Lung (tissue), 12 donors: ENCODE measurements around the gene OTUD4. TPM values are rescaled to one million over a fixed set of nuclear protein-coding genes. Genes with fewer than 3 reads are reported as not detected.

Experiments used
- ATAC-seq: fragments of 200-7000 bp; cut with Tn5 transposase; one replicate; pipeline ENCODE4 v1.9.1; 2020; ENCODE audit warnings: moderate number of reproducible peaks; ENCODE audit not compliant: insufficient read depth, low FRiP score
- DNase-seq, 3 donors: peaks; one replicate each; pipeline ENCODE4 v3.0.0-alpha.2; 2013 to 2017
- H3K27ac ChIP-seq, 2 donors: one replicate each; pipeline ENCODE4 v1.5.1; 2013; ENCODE audit warnings: mild to moderate bottlenecking in 2 of 2, moderate library complexity in 2 of 2, control low read depth in 1 of 2, inconsistent platforms in 1 of 2, low read depth in 1 of 2, low read length in 1 of 2
- H3K27me3 ChIP-seq, 3 donors: one replicate each; pipeline ENCODE4 v1.5.1; 2013; ENCODE audit warnings: low read length in 2 of 3; ENCODE audit not compliant: control insufficient read depth in 3 of 3, insufficient read depth in 3 of 3
- H3K36me3 ChIP-seq, 4 donors: one replicate each; pipeline ENCODE4 v1.5.1; 2013; ENCODE audit warnings: low read length in 4 of 4, mild to moderate bottlenecking in 1 of 4, moderate library complexity in 1 of 4; ENCODE audit not compliant: control insufficient read depth in 4 of 4, insufficient read depth in 4 of 4
- H3K4me1 ChIP-seq, 5 donors: one replicate each; pipeline ENCODE4 v1.5.1; 2013; ENCODE audit warnings: low read length in 5 of 5, mild to moderate bottlenecking in 2 of 5, moderate library complexity in 1 of 5; ENCODE audit not compliant: control insufficient read depth in 5 of 5, insufficient read depth in 5 of 5
- H3K4me3 ChIP-seq: one replicate; pipeline ENCODE4 v1.5.1; 2013; ENCODE audit warnings: mild to moderate bottlenecking, control low read depth, moderate library complexity
- H3K9ac ChIP-seq, 2 donors: one replicate each; pipeline ENCODE4 v1.5.1; 2013; ENCODE audit warnings: low read length in 2 of 2, control low read depth in 1 of 2; ENCODE audit not compliant: insufficient read depth in 1 of 2
- H3K9me3 ChIP-seq, 4 donors: one replicate each; pipeline ENCODE4 v1.5.1; 2013; ENCODE audit warnings: low read length in 3 of 4, mild to moderate bottlenecking in 1 of 4, moderate library complexity in 1 of 4; ENCODE audit not compliant: control insufficient read depth in 4 of 4, insufficient read depth in 3 of 4
- CTCF ChIP-seq: IDR thresholded peaks from 2 replicates; pipeline ENCODE4 v1.5.1; 2012; ENCODE audit warnings: mild to moderate bottlenecking; ENCODE audit errors: control extremely low read depth, extremely low read depth
- WGBS, 2 donors: extraction: QIAGEN DNeasy Blood & Tissue Kit; methylation state at CpG; one replicate each; pipeline ENCODE4 v1.1.7; 2013; 5-methylcytosine and 5-hydroxymethylcytosine counted together
- polyA plus RNA-seq, 2 donors: library from polyadenylated mRNA; stranded (reverse); fragments of 200-250 nt; gene quantifications; one replicate each; pipeline ENCODE4 v1.2.1, GENCODE V29; 2013
- total RNA-seq, 2 donors: library from RNA; depleted of rRNA in 1 of 2; stranded (reverse); fragments of >200 nt in 1 of 2; gene quantifications; one replicate each; pipeline ENCODE4 v1.2.1, GENCODE V29; 2014 to 2021
- donor health status: control.
- donor health status: control.
- donor health status: Bipolar disorder and iron deficiency.
- donor health status: healthy.
- donor health status: DM: yes; HTN: yes; CAD: no.

OTUD4 gene
- total and polyA plus RNA-seq, 4 donors, result 11.0 to 101 (median 24.0) TPM

GRCh38 chr4:145168581-145169187, 11.7 kb downstream of the OTUD4 start:
- 88 to 93% methylated on average over 2 of the region's 2 CpGs for WGBS, 2 donors
- H3K9ac ChIP-seq, result no peak overlapping the region
- DNase-seq, result no peak
- TF ChIP-seq CTCF, result no peak
- no peaks in the 10 kb centered on the region for H3K27me3 ChIP-seq
- no peak overlapping the region for H3K27ac ChIP-seq
- no peaks in the 10 kb centered on the region for H3K9me3 ChIP-seq
- ATAC-seq, result no peak
- no peak overlapping the region for H3K4me3 ChIP-seq
- peaks cover 6 to 19% (median 9%) of the 10 kb centered on the region in 4 donors for H3K36me3 ChIP-seq
- peaks cover 0 to 10% (median 0%) of the 10 kb centered on the region in 5 donors for H3K4me1 ChIP-seq

- TF ChIP-seq CTCF, result no peak
- H3K4me1 ChIP-seq, result peaks cover 0 to 10% (median 0%) of the 10 kb centered on the region in 5 donors
- no peak overlapping the region for H3K9ac ChIP-seq
- H3K36me3 ChIP-seq, result peaks cover 6 to 22% (median 9%) of the 10 kb centered on the region in 4 donors
- WGBS, 2 donors, result 95 to 96% methylated on average over 2 of the region's 2 CpGs
- no peak for ATAC-seq
- DNase-seq, result no peak
- H3K4me3 ChIP-seq, result no peak overlapping the region
- no peak overlapping the region for H3K27ac ChIP-seq
- no peaks in the 10 kb centered on the region for H3K9me3 ChIP-seq
- no peaks in the 10 kb centered on the region for H3K27me3 ChIP-seq
Observed at GRCh38 chr4:145167887-145168286, 12.5 kb downstream of the OTUD4 start.

GRCh38 chr4:145161549-145161948, 18.8 kb downstream of the OTUD4 start:
- no peak overlapping the region for H3K27ac ChIP-seq
- H3K9ac ChIP-seq, result no peak overlapping the region
- H3K4me3 ChIP-seq, result no peak overlapping the region
- WGBS, 2 donors, result 49 to 50% methylated on average over 2 of the region's 2 CpGs
- no peak for TF ChIP-seq CTCF
- H3K9me3 ChIP-seq, result no peaks in the 10 kb centered on the region
- no peak for DNase-seq
- H3K36me3 ChIP-seq, result peaks cover 5 to 18% (median 15%) of the 10 kb centered on the region in 4 donors
- no peaks in the 10 kb centered on the region for H3K27me3 ChIP-seq
- ATAC-seq, result no peak
- H3K4me1 ChIP-seq, result no peaks in the 10 kb centered on the region

- peaks cover 0 to 4% (median 0%) of the 10 kb centered on the region in 5 donors for H3K4me1 ChIP-seq
- 92 to 96% methylated on average over 2 of the region's 2 CpGs for WGBS, 2 donors
- H3K36me3 ChIP-seq, result peaks cover 7 to 23% (median 18%) of the 10 kb centered on the region in 4 donors
- no peaks in the 10 kb centered on the region for H3K27me3 ChIP-seq
- DNase-seq, result no peak
- no peak for TF ChIP-seq CTCF
- no peak overlapping the region for H3K4me3 ChIP-seq
- H3K9ac ChIP-seq, result no peak overlapping the region
- H3K9me3 ChIP-seq, result no peaks in the 10 kb centered on the region
- no peak for ATAC-seq
- no peak overlapping the region for H3K27ac ChIP-seq
Observed at GRCh38 chr4:145156986-145157385, 23.4 kb downstream of the OTUD4 start.
